GM18867 (cell line): ENCODE results near the gene DAB1.

Experiments
- ATAC-seq: cut with Tn5 transposase; IDR thresholded peaks from one replicate; pipeline ENCODE4 v1.9.1; 2021; ENCODE audit warnings: mild to moderate bottlenecking, moderate library complexity; ENCODE audit not compliant: unreplicated experiment

The DAB1 gene

DNA sequence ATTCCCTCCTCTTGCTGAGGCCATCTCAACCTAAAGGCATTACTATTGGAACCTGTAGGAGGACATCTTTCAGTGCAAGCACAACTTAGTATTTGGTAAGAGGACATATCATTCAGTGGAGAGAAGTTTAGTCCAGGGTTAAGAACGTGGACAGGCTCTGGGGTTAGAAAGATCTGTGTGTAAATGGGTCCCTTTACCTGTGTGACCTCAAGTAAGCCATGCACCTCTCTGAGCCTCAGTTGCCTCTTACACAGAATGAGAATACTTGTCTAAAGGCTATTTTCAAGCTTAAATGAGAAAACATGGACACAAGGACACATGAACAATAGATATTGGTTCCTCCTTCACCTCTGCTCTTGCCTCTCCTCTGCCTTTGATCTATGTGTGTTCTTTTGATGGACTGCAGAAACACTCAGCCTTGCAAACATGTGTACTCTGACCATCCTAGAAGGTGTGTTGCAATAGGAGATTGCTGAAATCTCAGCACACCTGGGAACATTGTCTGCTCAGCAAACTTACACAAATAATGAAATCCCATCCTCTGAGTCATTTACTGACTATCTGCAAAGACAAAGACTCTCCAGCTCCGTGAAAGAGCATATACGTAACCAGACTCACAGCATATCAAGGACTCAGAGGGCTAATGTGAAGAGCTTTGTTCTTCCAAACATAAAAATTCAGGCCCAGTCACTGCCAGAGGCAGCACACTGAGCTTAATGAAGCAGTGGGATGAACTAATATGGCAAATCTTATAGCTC, 143.8 kb downstream of the DAB1 start:
- ATAC-seq = no peak

DNA sequence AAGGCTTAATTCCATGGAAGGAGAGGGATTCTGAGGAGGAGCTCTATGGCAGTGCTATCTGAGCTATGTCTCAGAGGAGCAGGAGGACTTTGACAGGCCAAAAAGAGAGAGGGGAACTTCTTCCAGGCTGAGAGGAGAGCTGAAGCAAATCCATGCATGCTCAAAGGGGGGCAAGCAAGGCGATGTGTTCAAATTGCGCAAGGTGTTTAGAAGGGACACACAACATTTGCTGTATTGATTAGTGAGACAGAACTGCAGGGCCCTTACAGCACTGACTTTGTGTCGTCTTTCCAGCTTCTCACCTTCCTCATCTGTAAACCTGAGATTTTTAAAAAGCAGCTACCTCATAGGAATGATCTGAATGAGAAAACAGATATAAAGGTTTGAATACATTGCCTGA, 145.3 kb downstream of the DAB1 start:
- no peak for ATAC-seq

DNA sequence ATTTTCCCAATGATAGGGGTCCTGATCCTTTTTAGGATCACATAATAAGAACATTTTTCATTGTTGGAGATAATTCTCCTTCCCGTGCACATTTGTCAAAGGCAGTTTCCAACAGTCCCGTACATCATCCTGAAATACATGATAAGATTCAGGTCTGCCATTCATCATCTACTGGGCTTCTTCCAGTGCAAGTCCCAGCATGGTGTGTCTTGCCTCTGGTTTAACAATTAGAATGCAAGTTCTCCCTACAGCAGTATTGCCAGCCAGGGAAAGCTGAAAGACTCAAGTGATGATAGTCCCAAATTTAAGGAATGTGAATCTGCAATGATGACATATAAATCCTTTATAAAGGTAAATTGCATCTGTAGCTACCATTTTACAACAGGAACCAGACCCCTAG, 146.2 kb downstream of the DAB1 start:
- ATAC-seq = no peak

DNA sequence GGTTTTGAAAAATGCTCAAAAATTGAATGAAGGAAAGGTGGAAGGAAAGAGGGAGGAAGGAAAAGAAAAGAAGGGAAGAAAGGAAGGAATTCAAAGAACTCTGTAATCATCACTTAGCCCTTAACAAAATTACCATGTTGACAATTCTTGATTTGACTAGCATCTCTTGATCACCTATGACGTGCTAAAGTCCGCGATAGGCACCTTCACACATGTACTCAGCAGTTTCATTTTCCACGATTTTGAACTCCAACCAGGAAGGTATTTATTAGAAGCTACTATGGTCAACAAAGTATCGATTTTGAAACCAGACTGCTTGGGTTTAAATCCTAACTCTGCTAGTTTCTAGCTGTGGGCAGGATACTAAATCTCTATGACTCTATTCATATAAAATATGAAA, 146.9 kb downstream of the DAB1 start:
- ATAC-seq = no peak

DNA sequence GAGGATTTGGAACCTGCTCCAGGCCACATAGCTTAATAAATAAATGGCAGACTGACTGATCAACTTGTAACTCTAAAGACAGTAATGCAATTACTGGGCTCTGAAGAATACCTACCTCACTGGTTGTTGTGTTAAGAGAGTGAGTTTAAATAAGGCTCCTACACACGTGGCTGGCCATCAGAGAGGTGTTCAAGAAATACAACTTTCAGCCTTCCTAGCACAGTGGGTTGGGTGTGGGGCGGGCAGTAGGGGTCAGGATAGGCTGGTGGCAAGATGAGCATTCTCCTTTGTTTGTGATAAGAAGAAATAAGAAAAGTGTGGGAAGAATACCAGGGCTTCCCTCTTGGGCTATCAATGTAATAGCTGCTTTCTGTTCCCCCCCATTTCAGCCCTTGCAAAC, 151.3 kb downstream of the DAB1 start:
- no peak for ATAC-seq

DNA sequence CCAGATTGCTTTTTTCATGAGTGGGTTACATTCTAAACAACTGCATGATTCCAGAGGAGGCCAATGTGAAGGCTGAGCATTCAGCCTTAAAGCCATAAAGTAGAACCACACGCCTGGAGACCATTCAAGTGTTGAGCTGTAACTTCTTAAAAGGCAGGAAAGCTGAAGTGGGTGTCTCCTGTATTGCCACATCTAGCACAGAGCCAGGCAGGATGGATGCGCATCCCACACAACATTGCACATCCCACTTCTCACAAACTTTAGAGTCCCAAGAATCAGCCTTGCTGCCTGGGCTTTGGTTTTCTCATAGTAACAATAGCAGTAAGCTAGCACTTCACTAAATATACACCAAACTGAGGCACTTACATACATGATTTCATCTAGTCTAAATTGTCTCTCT, 151.7 kb downstream of the DAB1 start:
- ATAC-seq = no peak

DNA sequence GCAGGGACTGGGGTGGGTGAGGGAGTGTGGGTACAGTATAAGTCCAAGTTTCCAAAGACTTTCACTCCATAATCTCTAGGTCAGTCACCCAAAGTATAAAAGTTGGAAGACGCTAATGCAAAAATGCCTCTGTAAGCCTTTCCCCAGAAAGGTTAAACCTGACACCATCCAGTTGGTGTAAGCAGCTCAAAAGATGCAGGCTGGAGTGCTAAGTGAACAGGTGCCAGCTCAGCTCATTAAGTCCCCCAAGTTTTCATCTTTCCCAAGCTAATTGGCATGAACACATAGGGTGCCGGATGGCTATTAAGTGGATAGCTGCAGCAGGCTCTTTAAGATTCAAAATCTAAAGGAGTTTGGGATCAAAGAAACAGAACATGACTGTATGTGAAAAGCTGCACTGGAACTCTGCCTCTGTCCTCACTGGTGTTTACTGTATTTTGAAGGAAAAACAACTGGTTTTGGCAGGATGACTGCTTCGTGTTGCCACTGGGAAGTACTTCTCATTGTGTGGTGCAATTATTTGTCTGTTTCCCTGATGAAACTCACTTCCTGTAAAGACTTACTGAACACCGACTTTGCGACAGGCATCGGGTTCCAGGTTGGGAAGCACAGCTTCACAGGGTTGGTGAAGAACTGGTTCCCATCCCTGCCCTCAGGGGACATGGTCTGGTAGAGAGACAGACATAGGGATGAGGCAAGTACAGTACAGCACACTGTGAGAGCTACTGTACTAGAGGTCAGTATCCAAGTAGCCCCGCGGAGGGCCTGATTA, 152.7 kb downstream of the DAB1 start:
- no peak for ATAC-seq

DNA sequence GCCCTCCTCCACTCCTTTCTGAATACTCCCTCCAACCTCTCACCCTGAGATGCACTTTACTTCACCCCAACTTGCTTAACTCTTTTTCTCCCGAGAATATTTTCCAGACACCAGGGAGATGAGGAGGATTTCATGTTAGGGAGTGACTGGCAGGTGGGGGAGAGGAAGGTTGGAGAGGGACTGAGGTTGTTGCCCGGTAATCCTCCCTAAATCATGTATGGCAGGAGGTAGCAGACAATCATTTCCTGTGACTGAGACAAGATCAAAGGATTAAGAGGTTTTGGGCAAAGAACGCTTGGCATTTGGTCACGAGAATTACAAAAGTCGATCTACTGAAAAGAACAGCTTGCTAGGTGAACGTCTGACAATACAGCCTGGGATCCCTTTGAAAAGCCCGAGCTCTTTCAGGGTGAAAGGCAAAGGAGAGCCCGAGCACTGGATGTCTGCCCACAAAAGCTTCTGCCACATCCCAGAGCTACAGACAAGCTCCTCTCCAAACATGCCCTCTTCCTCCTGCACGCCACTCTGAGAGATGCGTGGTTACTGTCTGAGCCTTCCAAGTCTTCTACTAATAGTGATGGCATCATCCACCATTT, 154.1 kb downstream of the DAB1 start:
- no peak for ATAC-seq

DNA sequence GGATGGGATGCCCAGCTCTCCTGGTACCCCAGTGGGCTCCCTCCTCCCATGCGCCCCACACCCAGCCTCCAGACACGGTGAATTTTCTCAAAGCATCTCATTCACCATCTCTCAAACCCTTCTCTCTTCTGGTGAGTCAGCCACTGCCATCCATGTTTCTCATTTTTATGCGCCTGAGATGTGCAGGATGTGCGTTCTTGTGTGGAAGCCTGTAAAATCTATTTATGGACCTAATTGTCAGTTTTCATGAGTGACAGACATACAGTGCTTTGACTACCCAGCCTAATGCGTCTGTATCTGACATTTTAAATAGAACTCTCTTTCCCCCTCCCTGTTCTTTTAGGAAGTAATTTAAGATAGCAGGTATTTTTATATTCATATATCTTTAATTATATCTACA, 158.8 kb downstream of the DAB1 start:
- no peak for ATAC-seq

DNA sequence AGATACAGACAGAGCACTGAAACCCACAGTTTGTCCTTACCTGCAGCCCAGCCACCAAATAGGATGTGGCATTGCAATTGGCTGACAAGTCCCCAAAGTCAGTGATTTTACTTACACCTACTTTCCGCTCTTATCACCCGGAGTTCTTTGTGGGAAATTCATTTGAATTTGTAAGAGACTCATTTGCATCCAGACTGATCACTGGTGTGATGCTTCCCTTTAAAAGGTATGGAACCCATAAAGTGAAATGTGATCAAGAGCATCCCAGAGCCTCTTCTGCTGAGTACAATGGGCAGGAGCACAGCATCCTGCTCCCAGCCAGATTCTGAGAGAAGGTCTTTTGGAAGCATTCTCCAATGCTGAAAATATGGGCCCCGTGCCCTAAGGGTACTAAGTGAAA, 161.4 kb downstream of the DAB1 start:
- ATAC-seq = no peak

DNA sequence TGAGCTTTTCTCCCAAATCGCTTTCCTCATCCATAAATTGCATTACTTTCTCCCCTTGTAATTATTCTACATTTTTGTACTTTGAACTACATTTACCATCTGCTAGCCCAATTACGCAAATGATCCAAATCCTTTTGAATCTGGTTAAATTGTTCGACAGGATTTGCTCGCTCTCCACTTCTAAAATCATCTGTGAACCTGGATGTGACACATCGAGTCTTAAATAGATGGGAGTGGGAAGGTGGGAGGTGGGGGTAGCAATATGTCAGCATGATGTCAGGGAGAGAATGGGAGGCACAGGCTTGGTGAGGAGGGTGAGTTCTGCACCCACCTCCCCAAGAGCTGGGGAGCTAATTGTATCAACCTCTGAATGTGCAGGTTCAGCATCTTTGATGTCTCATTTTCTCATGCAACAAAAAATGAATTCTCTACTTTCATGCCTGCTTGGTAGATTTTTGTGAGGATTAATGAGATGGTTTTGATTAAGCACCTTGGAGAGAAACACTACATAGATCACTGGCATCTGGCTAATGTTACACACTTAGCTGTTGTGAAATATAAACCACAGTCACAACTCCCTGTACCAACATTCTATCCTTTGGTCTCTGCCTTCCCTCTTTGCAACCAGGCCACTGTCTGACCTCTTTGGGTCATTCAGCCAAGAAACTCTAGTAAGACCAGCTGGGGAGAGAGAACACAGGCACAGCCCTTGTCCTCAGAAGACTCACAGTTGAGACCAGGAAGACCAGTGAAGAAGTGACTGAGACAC, 165.1 kb downstream of the DAB1 start:
- ATAC-seq = no peak

DNA sequence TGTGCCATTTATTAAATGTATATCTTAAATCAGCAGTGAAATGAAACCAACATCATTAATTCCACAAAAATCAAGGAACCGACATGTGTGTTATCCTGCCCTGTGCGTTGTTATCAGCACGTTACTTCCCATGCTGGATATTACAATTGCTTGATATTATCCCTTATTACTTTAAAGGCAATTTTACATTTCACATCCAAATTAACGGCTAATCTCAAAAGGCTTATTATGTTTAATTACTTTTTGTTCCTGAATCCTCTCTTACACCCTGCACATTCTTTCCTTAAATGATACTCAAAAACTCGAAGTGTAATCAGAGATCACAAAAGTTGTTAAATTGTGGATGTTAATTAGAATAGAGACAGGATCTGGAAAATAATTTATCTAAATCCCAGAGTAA, 167.9 kb downstream of the DAB1 start:
- no peak for ATAC-seq

DNA sequence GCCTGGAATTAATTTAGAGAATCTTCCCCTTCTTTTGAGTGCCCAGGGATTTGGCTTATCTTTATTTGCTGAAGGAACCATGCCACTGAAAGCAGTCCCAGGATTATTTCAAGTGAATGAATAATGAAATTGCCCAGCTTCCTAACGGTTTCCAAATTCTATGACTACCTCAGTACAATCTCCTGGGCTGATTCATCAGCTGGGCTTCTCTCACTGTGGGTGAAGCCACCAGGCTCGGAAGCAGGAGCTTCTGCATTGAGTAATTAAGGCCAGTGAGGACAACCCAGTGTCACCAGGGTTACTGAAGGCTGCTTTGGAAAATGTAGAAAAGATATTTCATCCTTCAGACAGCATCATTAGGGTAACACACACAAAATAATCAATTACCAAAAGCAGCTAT, 169.8 kb downstream of the DAB1 start:
- ATAC-seq = no peak

DNA sequence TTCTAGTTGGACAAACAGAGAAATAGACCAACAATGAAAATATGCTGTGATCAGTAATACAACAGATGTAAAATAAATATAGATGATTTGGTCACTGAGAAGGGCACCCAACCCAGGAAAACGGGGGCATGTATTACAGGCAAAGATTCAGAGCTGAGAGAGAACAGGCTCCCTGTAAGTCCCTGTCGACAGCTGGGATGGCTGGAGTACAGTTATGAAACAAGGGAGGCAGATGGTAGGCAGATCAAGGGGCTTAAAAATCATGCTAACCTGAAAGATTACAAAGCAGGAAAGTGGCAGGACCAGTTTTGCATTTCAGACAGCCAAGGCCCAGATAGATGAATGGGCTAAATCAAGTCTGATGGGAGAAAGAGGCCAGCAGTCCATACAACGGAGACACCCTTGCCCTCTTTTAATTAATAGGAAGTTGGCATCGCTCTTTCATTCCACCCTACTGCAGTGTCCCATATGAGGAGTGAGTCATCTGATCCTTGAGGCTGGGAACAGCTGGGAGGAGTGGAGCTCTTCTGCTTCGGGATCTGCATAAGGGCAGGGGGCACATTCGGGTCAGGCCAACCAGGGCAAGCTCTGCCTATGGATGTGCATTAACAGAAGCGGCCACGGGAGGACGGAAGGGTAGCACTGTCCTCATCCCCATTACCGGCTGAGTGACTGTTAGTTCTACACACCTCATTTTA, 171.1 kb downstream of the DAB1 start:
- no peak for ATAC-seq

DNA sequence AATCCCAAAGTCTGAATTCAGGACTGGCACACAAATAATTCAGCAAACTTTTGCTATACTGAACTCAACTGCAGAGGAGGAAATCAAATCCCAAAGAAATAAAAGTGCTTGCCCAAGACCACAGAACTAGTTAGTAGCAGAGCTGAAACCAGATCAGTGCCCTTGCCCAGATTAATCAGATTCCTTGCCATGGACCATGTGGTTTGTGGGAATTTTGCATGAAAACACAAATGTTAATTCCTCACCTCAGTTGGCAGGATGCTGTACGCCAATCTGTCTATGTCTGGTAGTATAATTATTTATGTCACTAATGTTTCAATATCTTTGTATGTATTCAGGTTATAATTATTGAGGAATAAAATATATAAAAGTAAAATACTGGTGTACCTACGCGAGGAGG, 173.8 kb downstream of the DAB1 start:
- ATAC-seq = no peak

DNA sequence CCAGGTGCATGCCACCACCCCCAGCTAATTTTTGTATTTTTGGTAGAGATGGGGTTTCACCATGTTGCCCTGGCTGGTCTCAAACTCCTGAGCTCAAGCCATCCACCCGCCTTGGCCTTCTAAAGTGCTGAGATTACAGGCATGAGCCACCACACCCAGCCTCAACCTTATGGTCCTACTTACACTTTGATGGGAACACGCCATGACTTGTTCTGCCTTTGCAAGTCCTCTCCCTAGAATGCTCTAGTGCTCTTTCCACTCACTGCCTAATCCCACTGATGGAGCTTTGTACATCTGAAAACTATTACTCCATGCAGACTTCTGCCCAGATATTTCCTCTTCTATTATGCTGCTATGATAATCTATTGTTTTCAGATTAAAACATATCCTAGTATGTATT, 174.3 kb downstream of the DAB1 start:
- no peak for ATAC-seq

DNA sequence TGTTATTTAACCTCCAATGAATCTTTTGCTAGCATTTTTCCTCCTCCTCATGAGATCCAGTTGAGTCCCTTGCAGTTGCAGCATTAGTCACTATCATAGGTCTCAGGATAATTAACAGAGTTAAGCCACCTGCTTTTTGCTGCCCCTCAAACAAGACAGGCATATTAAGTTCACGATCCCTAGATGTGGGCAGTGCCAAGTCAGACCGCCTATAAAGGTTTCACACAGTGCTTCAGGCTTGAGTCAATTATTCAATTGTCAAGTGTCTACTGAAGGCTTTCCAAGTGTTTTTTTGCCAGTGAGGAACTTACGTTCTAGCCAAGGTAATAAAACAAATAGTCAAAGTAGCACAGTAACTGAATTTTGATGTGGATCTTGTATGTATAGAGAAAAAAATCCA, 175.0 kb downstream of the DAB1 start:
- ATAC-seq = no peak

DNA sequence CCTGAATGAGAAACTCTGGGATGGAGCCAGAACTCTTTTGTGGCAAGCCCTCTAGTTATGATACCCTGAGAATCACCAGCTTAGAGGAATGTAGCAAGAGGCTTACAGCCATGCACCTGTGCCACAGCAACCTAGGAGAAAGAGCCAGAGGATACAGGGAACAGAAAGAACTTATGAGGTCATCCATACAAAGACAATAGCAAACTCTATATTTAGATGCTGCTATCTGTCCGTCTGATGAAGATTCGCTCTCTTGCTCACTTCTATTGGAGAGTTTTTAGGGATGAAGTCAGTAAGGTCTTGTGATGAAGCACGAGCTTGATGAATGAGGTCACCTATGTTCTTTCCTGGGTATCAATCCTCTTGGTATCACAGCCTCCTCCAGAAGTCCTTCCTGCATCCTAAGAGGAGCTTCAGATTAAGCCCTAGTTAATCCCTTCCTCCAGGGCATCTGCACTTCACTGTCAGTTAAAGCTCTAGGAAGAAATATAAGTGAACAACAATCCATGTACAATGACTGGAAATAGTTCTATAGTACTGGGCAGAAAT, 185.6 kb downstream of the DAB1 start:
- ATAC-seq = no peak

DNA sequence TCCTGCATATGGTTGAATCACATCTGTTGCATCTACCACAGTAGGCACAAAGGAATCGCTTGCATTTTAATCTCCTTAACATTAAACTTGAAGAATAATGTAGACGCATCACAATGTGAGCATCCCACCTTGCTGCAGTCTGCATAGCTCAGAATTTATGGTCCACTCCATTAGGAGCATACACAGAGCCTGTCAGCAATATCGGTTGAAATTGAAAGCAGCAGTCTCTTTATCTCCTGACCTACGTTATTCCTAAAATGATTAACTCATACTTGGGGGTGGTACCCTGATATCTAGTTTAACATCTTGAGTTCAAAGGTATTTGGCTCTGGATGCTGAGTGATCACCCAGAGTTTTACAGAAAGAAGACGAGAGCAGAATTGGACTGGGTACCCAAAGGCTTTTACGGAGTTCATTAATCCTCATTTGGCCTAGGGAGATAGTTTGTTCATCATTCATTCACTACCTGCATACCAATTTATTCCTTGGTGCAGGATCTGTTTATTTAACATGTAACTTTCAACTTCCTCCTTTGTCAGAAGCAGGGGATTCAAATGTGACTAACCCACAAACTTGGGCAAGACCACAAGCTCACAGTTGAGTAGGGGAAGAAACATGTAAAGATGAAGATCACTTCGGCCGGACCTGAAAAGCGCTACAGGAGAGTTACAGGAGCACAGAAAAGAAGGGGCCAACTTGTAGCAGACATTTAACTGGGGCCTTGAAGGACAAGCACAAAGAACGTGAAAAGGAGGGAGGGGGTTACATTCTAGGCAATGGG, 187.9 kb downstream of the DAB1 start:
- no peak for ATAC-seq

DNA sequence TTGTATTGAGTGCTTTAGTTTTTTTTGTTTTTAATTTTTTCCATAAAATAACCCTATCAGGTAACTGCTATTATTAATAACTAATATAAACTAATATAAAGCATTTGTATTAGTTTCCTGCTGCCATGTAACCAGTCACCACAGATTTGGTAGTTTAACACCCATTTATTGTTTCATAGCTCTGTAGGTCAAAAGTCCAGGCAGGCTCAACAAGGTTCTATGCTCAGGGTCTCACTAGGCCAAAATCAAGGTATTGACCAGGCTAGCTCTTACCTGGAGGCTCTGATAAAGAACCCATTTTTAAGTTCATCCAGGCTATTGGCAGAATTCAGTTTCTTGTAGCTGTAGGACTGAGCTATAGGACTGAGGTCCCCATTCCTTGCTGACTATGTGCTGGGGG, 189.4 kb downstream of the DAB1 start:
- no peak for ATAC-seq
